SH-SY5Y (cell line): Measurements from ENCODE around the gene ARL8B.

ENCODE experiments used
- GATA2 ChIP-seq: IDR thresholded peaks from 2 replicates; pipeline ENCODE4 v1.6.1; 2011; ENCODE audit warnings: mild to moderate bottlenecking, low read depth, low read length
- GATA3 ChIP-seq: IDR thresholded peaks from 2 replicates; pipeline ENCODE4 v1.6.1; 2011; ENCODE audit warnings: low read depth, mild to moderate bottlenecking, low read length, moderate library complexity

ARL8B gene

GRCh38 chr3:5202222-5202621 is 80.1 kb downstream of the ARL8B start:
- TF ChIP-seq GATA3 (no peak), GATA2 (no peak)

GRCh38 chr3:5205165-5205941 is 83.3 kb downstream of the ARL8B start:
- TF ChIP-seq GATA2, result no peak
- TF ChIP-seq GATA3, result no peak

- TF ChIP-seq GATA3 (no peak), GATA2 (no peak)
Measured at GRCh38 chr3:5210926-5211325, 88.8 kb downstream of the ARL8B start.

- TF ChIP-seq GATA2, result no peak
- no peak for TF ChIP-seq GATA3
Measured at GRCh38 chr3:5212628-5213573, 90.8 kb downstream of the ARL8B start.

GRCh38 chr3:5213574-5213966 is 91.5 kb downstream of the ARL8B start:
- TF ChIP-seq GATA3, result no peak
- no peak for TF ChIP-seq GATA2

GRCh38 chr3:5214352-5214751 is 92.3 kb downstream of the ARL8B start:
- TF ChIP-seq GATA3, result no peak
- TF ChIP-seq GATA2, result no peak

GRCh38 chr3:5217824-5218595 is 95.9 kb downstream of the ARL8B start:
- TF ChIP-seq GATA2 (no peak), GATA3 (no peak)

- no peak for TF ChIP-seq GATA3
- no peak for TF ChIP-seq GATA2
Measured at GRCh38 chr3:5218815-5219214, 96.7 kb downstream of the ARL8B start.

- TF ChIP-seq GATA3 (no peak), GATA2 (no peak)
Measured at GRCh38 chr3:5219216-5219615, 97.1 kb downstream of the ARL8B start.

GRCh38 chr3:5220193-5220592 is 98.1 kb downstream of the ARL8B start:
- TF ChIP-seq GATA3, result no peak
- TF ChIP-seq GATA2, result no peak

- no peak for TF ChIP-seq GATA2
- no peak for TF ChIP-seq GATA3
Measured at GRCh38 chr3:5220667-5221431, 98.8 kb downstream of the ARL8B start.

- no peak for TF ChIP-seq GATA3
- TF ChIP-seq GATA2, result no peak
Measured at GRCh38 chr3:5221701-5222100, 99.6 kb downstream of the ARL8B start.

- TF ChIP-seq GATA3 (no peak), GATA2 (no peak)
Measured at GRCh38 chr3:5222283-5223005, 100.4 kb downstream of the ARL8B start.
